HepG2 (cell line): Measurements from ENCODE around the gene LDB2.

ENCODE experiments used
- EZH2 ChIP-seq: conservative IDR thresholded peaks from 2 replicates; pipeline ENCODE4 v1.6.1; 2012; ENCODE audit warnings: mild to moderate bottlenecking, low read depth, low read length, moderate library complexity
- GABPA ChIP-seq, 2 experiments: IDR thresholded peaks; 2 replicates each; pipeline ENCODE4 v1.6.1; 2011 to 2016; ENCODE audit warnings: low read depth in 2 of 2, low read length in 1 of 2, missing biosample characterization in 1 of 2, missing genetic modification characterization in 1 of 2
- ZFP82 ChIP-seq: sonication (generic); formaldehyde crosslinking; IDR thresholded peaks from 2 replicates; pipeline ENCODE4 v1.5.1; 2020; ENCODE audit warnings: mild to moderate bottlenecking, missing genetic modification reagents, borderline replicate concordance
- ZSCAN29 ChIP-seq: sonication (generic); formaldehyde crosslinking; conservative IDR thresholded peaks from 2 replicates; pipeline ENCODE4 v1.4.0; 2020; ENCODE audit warnings: mild to moderate bottlenecking, missing genetic modification reagents

GRCh38 chr4:16883806-16884205 is 14.6 kb downstream of the LDB2 start:
- TF ChIP-seq ZFP82 = no peak
- no peak for TF ChIP-seq GABPA (IDR thresholded peaks at IDR 0.05; ENCODE audit: low read depth, low read length)
- no peak for TF ChIP-seq GABPA (CRISPR knock-in tag; IDR thresholded peaks at IDR 0.05; ENCODE audit: low read depth)
- TF ChIP-seq EZH2 = no peak
- TF ChIP-seq ZSCAN29 (CRISPR knock-in tag) = no peak
